ENCODE data around the gene HMGB1. TPM values are rescaled to one million over a fixed set of nuclear protein-coding genes. Genes with fewer than 3 reads are reported as not detected.
A peak's percentile ranks its signal among the peaks of the same experiment; 100 is the strongest.

Gene HMGB1
- total and polyA plus RNA-seq, 4 experiments from 2014 or later = 311 to 714 (median 447) TPM

GRCh38 chr13:30431269-30431940, 34.3 kb downstream of the HMGB1 start:
- Histone ChIP-seq H3K9me3 (ENCODE audit: control insufficient read depth in 1 of 2, low read length in 2 of 2) (no peaks in the 10 kb centered on the region), H3K4me3 (ENCODE audit: low read length in 2 of 2) (no peak overlapping the region), H3K36me3 (ENCODE audit: insufficient read depth, low read length) (no peaks in the 10 kb centered on the region), H3K4me1 (ENCODE audit: insufficient read depth, low read length) (peaks cover 5% of the 10 kb centered on the region), H3K27me3 (ENCODE audit: insufficient read depth, low read length) (no peaks in the 10 kb centered on the region), H3K27ac (ENCODE audit: low read depth, low read length) (no peak overlapping the region)
- CTCF ChIA-PET (ENCODE audit: partially characterized antibody) = interaction anchor here (0.6 to 1.4 kb wide), 7 partner anchors 9 to 178 kb away, joined by 3 to 4 read pairs (median 3); no protein-coding TSS in a partner anchor
- intact Hi-C loops (cut with micrococcal nuclease) = no loop called here
- POLR2A ChIA-PET (ENCODE audit: partially characterized antibody) = interaction anchor here (1.1 to 2.3 kb wide), 4 partner anchors 9 to 58 kb away, joined by 3 to 6 read pairs (median 4); partner anchors contain the start of gene UBE2L5
- H3K4me3 Mint-ChIP-seq = no peak overlapping the region
- no peaks in the 10 kb centered on the region for H3K36me3 Mint-ChIP-seq
- peaks cover 4 to 21% (median 12%) of the 10 kb centered on the region in 4 donors for H3K4me1 Mint-ChIP-seq
- peaks cover 0 to 4% (median 0%) of the 10 kb centered on the region in 8 donors for H3K9me3 Mint-ChIP-seq
- H3K27me3 Mint-ChIP-seq = no peaks in the 10 kb centered on the region
- H3K27ac Mint-ChIP-seq = no peak overlapping the region
- no peak for DNase-seq

GRCh38 chr13:30429721-30430694, 35.7 kb downstream of the HMGB1 start:
- H3K27ac ChIP-seq (ENCODE audit: low read depth, low read length) = no peak overlapping the region
- H3K27me3 ChIP-seq (ENCODE audit: insufficient read depth, low read length) = no peaks in the 10 kb centered on the region
- POLR2A ChIA-PET (ENCODE audit: partially characterized antibody) = interaction anchor here (1.1 to 2.3 kb wide), 5 partner anchors 8 to 56 kb away, joined by 3 to 6 read pairs (median 3); partner anchors contain the start of gene UBE2L5
- intact Hi-C loops (cut with micrococcal nuclease) = no loop called here
- peak in 1 of 5 donors; percentile 54 for DNase-seq
- peaks cover 4 to 21% (median 12%) of the 10 kb centered on the region in 4 donors for H3K4me1 Mint-ChIP-seq
- H3K27ac Mint-ChIP-seq = peak overlapping the region in 2 of 7 donors; percentile 6 to 47
- H3K36me3 Mint-ChIP-seq = no peaks in the 10 kb centered on the region
- H3K9me3 Mint-ChIP-seq = peaks cover 0 to 4% (median 0%) of the 10 kb centered on the region in 8 donors
- H3K9me3 ChIP-seq (ENCODE audit: control insufficient read depth in 1 of 2, low read length in 2 of 2) = no peaks in the 10 kb centered on the region
- H3K4me3 ChIP-seq (ENCODE audit: low read length in 2 of 2) = no peak overlapping the region
- H3K36me3 ChIP-seq (ENCODE audit: insufficient read depth, low read length) = no peaks in the 10 kb centered on the region
- no peak overlapping the region for H3K4me3 Mint-ChIP-seq
- H3K4me1 ChIP-seq (ENCODE audit: insufficient read depth, low read length) = peaks cover 5% of the 10 kb centered on the region
- CTCF ChIA-PET (ENCODE audit: partially characterized antibody) = interaction anchor here (0.6 to 1.4 kb wide), 6 partner anchors 10 to 106 kb away, joined by 3 to 4 read pairs (median 3); no protein-coding TSS in a partner anchor
- H3K27me3 Mint-ChIP-seq = no peaks in the 10 kb centered on the region

GRCh38 chr13:30429235-30429634, 36.5 kb downstream of the HMGB1 start:
- DNase-seq = no peak
- peaks cover 0 to 4% (median 0%) of the 10 kb centered on the region in 8 donors for H3K9me3 Mint-ChIP-seq
- peaks cover 5% of the 10 kb centered on the region for H3K4me1 ChIP-seq (ENCODE audit: insufficient read depth, low read length)
- no peak overlapping the region for H3K27ac Mint-ChIP-seq
- no peaks in the 10 kb centered on the region for H3K9me3 ChIP-seq (ENCODE audit: control insufficient read depth in 1 of 2, low read length in 2 of 2)
- H3K27ac ChIP-seq (ENCODE audit: low read depth, low read length) = no peak overlapping the region
- H3K27me3 Mint-ChIP-seq = no peaks in the 10 kb centered on the region
- no peak overlapping the region for H3K4me3 ChIP-seq (ENCODE audit: low read length in 2 of 2)
- intact Hi-C loops (cut with micrococcal nuclease) = no loop called here
- no peaks in the 10 kb centered on the region for H3K27me3 ChIP-seq (ENCODE audit: insufficient read depth, low read length)
- no peak overlapping the region for H3K4me3 Mint-ChIP-seq
- CTCF ChIA-PET (ENCODE audit: partially characterized antibody) = interaction anchor here (0.7 to 0.9 kb wide), 2 partner anchors 23 to 105 kb away, joined by 3 to 4 read pairs; no protein-coding TSS in a partner anchor
- POLR2A ChIA-PET (ENCODE audit: partially characterized antibody) = interaction anchor here (1.5 to 2.3 kb wide), 2 partner anchors 33 to 55 kb away, joined by 3 to 6 read pairs; no protein-coding TSS in a partner anchor
- no peaks in the 10 kb centered on the region for H3K36me3 Mint-ChIP-seq
- H3K36me3 ChIP-seq (ENCODE audit: insufficient read depth, low read length) = no peaks in the 10 kb centered on the region
- peaks cover 4 to 21% (median 12%) of the 10 kb centered on the region in 4 donors for H3K4me1 Mint-ChIP-seq

GRCh38 chr13:30423891-30424290, 41.8 kb downstream of the HMGB1 start:
- Mint-ChIP-seq H3K27ac (no peak overlapping the region), H3K4me1 (peaks cover 11 to 24% (median 17%) of the 10 kb centered on the region in 4 donors), H3K4me3 (no peak overlapping the region), H3K27me3 (no peaks in the 10 kb centered on the region), H3K36me3 (peaks cover 0 to 3% of the 10 kb centered on the region in 2 donors), H3K9me3 (peaks cover 0 to 4% (median 0%) of the 10 kb centered on the region in 8 donors)
- intact Hi-C loops (cut with micrococcal nuclease) = loop anchor here (5.0 kb wide), 2 partner anchors 38 to 193 kb away; partner anchors contain the start of gene USPL1
- POLR2A ChIA-PET (ENCODE audit: partially characterized antibody) = interaction anchor here (0.5 to 3.5 kb wide), 5 partner anchors 28 to 53 kb away, joined by 3 to 19 read pairs (median 4); partner anchors contain the start of gene HMGB1
- Histone ChIP-seq H3K4me1 (ENCODE audit: insufficient read depth, low read length) (peaks cover 19% of the 10 kb centered on the region), H3K27ac (ENCODE audit: low read depth, low read length) (no peak overlapping the region), H3K4me3 (ENCODE audit: low read length in 2 of 2) (no peak overlapping the region), H3K9me3 (ENCODE audit: control insufficient read depth in 1 of 2, low read length in 2 of 2) (no peaks in the 10 kb centered on the region), H3K36me3 (ENCODE audit: insufficient read depth, low read length) (no peaks in the 10 kb centered on the region), H3K27me3 (ENCODE audit: insufficient read depth, low read length) (no peaks in the 10 kb centered on the region)
- no peak for DNase-seq
- CTCF ChIA-PET (ENCODE audit: partially characterized antibody) = interaction anchor here (1.5 kb wide), 1 partner anchor 55 kb away, joined by 3 read pairs; no protein-coding TSS in a partner anchor

- peak; percentile 68 to 77 (median 71) for DNase-seq
- no peaks in the 10 kb centered on the region for H3K9me3 Mint-ChIP-seq
- POLR2A ChIA-PET (ENCODE audit: partially characterized antibody) = interaction anchor here (0.6 to 3.5 kb wide), 19 partner anchors 9 to 322 kb away, joined by 3 to 22 read pairs (median 5); partner anchors contain the start of genes HMGB1 and KATNAL1
- Histone ChIP-seq H3K4me1 (ENCODE audit: insufficient read depth, low read length) (peaks cover 19% of the 10 kb centered on the region), H3K36me3 (ENCODE audit: insufficient read depth, low read length) (no peaks in the 10 kb centered on the region), H3K9me3 (ENCODE audit: control insufficient read depth in 1 of 2, low read length in 2 of 2) (no peaks in the 10 kb centered on the region), H3K27ac (ENCODE audit: low read depth, low read length) (peak within 1 kb of the TSS; percentile 1), H3K4me3 (ENCODE audit: low read length in 2 of 2) (peak within 1 kb of the TSS; percentile 42 to 58), H3K27me3 (ENCODE audit: insufficient read depth, low read length) (no peaks in the 10 kb centered on the region)
- H3K27me3 Mint-ChIP-seq = no peaks in the 10 kb centered on the region
- H3K4me3 Mint-ChIP-seq = peak within 1 kb of the TSS; percentile 81 to 94 (median 88)
- CTCF ChIA-PET (ENCODE audit: partially characterized antibody) = interaction anchor here (0.9 to 1.9 kb wide), 3 partner anchors 44 to 76 kb away, joined by 3 to 6 read pairs (median 3); partner anchors contain the start of gene HMGB1
- intact Hi-C loops (cut with micrococcal nuclease) = loop anchor here (1.0 to 5.0 kb wide), 4 partner anchors 26 to 195 kb away; partner anchors contain the start of gene USPL1
- peak within 1 kb of the TSS; percentile 78 to 93 (median 87) for H3K27ac Mint-ChIP-seq
- peaks cover 13 to 27% (median 18%) of the 10 kb centered on the region in 4 donors for H3K4me1 Mint-ChIP-seq
- peaks cover 0 to 3% of the 10 kb centered on the region in 2 donors for H3K36me3 Mint-ChIP-seq
Observed at GRCh38 chr13:30422054-30422839, 43.5 kb downstream of the HMGB1 start, which contains the start of gene UBE2L5. Gene UBE2L5 (plus strand): TSS chr13:30422493. CDS start chr13:30427991, 5,498 bp downstream.
